Tibial nerve (tissue), 4 donors: ENCODE results near the gene SP140. TPM values are rescaled to one million over a fixed set of nuclear protein-coding genes. Genes with fewer than 3 reads are reported as not detected.

Experiments
- DNase-seq, 2 donors: peaks; one replicate each; pipeline ENCODE4 v3.0.0-alpha.2; 2019; ENCODE audit warnings: low spot score in 2 of 2
- H3K27ac ChIP-seq, 4 donors: fragments of 200-600 bp; sonication (generic) in 3 of 4; one replicate each; pipeline ENCODE4 v1.5.1; 2017 to 2019; ENCODE audit warnings: mild to moderate bottlenecking in 1 of 4
- H3K27me3 ChIP-seq, 2 donors: fragments of 200-600 bp; sonication (generic) in 1 of 2; one replicate each; pipeline versions ENCODE4 v1.5.1 to v1.6.0; 2017 to 2019
- H3K36me3 ChIP-seq, 3 donors: fragments of 200-600 bp; sonication (generic); one replicate each; pipeline ENCODE4 v1.5.1; 2018 to 2019
- H3K4me1 ChIP-seq, 4 donors: fragments of 200-600 bp; sonication (generic) in 3 of 4; one replicate each; pipeline ENCODE4 v1.5.1; 2017 to 2019
- H3K4me3 ChIP-seq, 4 donors: fragments of 200-600 bp; sonication (generic) in 3 of 4; one replicate each; pipeline ENCODE4 v1.5.1; 2017 to 2019; ENCODE audit warnings: mild to moderate bottlenecking in 1 of 4, moderate library complexity in 1 of 4
- H3K9me3 ChIP-seq, 4 donors: fragments of 200-600 bp; sonication (generic) in 3 of 4; one replicate each; pipeline ENCODE4 v1.5.1; 2017 to 2019
- EP300 ChIP-seq, 2 donors: sonication (generic); formaldehyde crosslinking; IDR thresholded peaks; one replicate each; pipeline ENCODE4 v1.6.1; 2017; ENCODE audit warnings: antibody characterized with exemption in 2 of 2, mild to moderate bottlenecking in 1 of 2
- POLR2A ChIP-seq, 2 donors: fragments of 450-650 bp; IDR thresholded peaks; one replicate each; pipeline ENCODE4 v1.6.1; 2017; ENCODE audit warnings: antibody characterized with exemption in 2 of 2, mild to moderate bottlenecking in 2 of 2, moderate library complexity in 2 of 2
- WGBS, 2 donors: methylation state at CpG; one replicate each; pipeline ENCODE4 v1.1.5; 2018; 5-methylcytosine and 5-hydroxymethylcytosine counted together
- total RNA-seq, 4 donors: library from RNA; depleted of rRNA; stranded (reverse); fragments of >200 nt; gene quantifications; one replicate each; pipeline ENCODE4 v1.1.0, GENCODE V29; 2016
- TF ChIP-seq, protein P1 (sequence below), 5 experiments: fragments of 200-600 bp in 3 of 5; fragments of 450-650 bp in 2 of 5; sonication (generic) in 3 of 5; IDR thresholded peaks; one replicate each; pipeline ENCODE4 v1.5.1; 2016 to 2019; ENCODE audit warnings: antibody characterized with exemption in 5 of 5, mild to moderate bottlenecking in 3 of 5, moderate library complexity in 2 of 5

SP140 gene
- total RNA-seq, 4 donors from 2014 or later = 0.63 to 4.5 (median 1.4) TPM

DNA sequence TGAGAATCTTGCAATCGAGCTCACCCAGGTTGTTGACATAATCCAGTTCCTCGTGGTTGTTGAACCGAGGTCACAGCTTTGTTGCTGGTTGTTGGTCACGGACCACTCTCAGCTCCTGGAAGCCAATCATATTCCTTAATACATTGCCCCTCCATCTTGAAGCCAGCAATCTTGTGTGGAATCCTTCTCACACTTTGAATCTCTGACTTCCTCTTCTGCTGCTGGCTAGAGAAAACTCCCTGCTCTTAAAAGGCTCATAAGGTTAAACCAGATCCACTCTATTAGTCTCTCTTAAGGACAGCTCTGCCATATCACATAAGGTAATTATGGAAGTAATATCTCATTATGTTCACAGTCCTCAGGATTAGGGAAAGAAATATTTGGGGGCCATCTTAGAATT is 41.1 kb downstream of the SP140 start:
- DNase-seq = no peak
- no peaks in the 10 kb centered on the region for H3K36me3 ChIP-seq
- H3K27ac ChIP-seq = no peak overlapping the region
- no peaks in the 10 kb centered on the region for H3K9me3 ChIP-seq
- TF ChIP-seq, protein P1, sequence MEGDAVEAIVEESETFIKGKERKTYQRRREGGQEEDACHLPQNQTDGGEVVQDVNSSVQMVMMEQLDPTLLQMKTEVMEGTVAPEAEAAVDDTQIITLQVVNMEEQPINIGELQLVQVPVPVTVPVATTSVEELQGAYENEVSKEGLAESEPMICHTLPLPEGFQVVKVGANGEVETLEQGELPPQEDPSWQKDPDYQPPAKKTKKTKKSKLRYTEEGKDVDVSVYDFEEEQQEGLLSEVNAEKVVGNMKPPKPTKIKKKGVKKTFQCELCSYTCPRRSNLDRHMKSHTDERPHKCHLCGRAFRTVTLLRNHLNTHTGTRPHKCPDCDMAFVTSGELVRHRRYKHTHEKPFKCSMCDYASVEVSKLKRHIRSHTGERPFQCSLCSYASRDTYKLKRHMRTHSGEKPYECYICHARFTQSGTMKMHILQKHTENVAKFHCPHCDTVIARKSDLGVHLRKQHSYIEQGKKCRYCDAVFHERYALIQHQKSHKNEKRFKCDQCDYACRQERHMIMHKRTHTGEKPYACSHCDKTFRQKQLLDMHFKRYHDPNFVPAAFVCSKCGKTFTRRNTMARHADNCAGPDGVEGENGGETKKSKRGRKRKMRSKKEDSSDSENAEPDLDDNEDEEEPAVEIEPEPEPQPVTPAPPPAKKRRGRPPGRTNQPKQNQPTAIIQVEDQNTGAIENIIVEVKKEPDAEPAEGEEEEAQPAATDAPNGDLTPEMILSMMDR (IDR thresholded peaks at IDR 0.05) = no peak
- TF ChIP-seq EP300 (IDR thresholded peaks at IDR 0.05) = no peak
- TF ChIP-seq POLR2A (IDR thresholded peaks at IDR 0.05) = no peak
- H3K27me3 ChIP-seq = no peaks in the 10 kb centered on the region
- no peak overlapping the region for H3K4me3 ChIP-seq
- WGBS, 2 donors = 56 to 62% methylated on average over 4 of the region's 4 CpGs
- peaks cover 0 to 15% (median 7%) of the 10 kb centered on the region in 4 donors for H3K4me1 ChIP-seq

- WGBS, 2 donors = 90 to 91% methylated on average over 1 of the region's 1 CpG
- Histone ChIP-seq H3K4me3 (no peak overlapping the region), H3K27me3 (no peaks in the 10 kb centered on the region), H3K27ac (no peak overlapping the region), H3K9me3 (no peaks in the 10 kb centered on the region), H3K4me1 (peaks cover 0 to 15% (median 7%) of the 10 kb centered on the region in 4 donors), H3K36me3 (no peaks in the 10 kb centered on the region)
- no peak for DNase-seq
- TF ChIP-seq POLR2A (IDR thresholded peaks at IDR 0.05) (no peak), EP300 (IDR thresholded peaks at IDR 0.05) (no peak)
- TF ChIP-seq, protein P1 (IDR thresholded peaks at IDR 0.05) = no peak
Measured at GRCh38 chr2:230267059-230267458, 41.5 kb downstream of the SP140 start.

- Histone ChIP-seq H3K36me3 (no peaks in the 10 kb centered on the region), H3K9me3 (no peaks in the 10 kb centered on the region), H3K27ac (peak overlapping the region in 1 of 4 donors; percentile 36), H3K4me3 (no peak overlapping the region), H3K4me1 (peaks cover 0 to 15% (median 7%) of the 10 kb centered on the region in 4 donors), H3K27me3 (no peaks in the 10 kb centered on the region)
- no peak for TF ChIP-seq POLR2A (IDR thresholded peaks at IDR 0.05)
- 79 to 81% methylated on average over 3 of the region's 3 CpGs for WGBS, 2 donors
- DNase-seq = no peak
Measured at GRCh38 chr2:230267556-230267955, 42.0 kb downstream of the SP140 start.

GRCh38 chr2:230268606-230269243 is 43.2 kb downstream of the SP140 start:
- Histone ChIP-seq H3K27me3 (no peaks in the 10 kb centered on the region), H3K27ac (peak overlapping the region in 2 of 4 donors; percentile 10 to 58), H3K4me1 (peaks cover 0 to 15% (median 7%) of the 10 kb centered on the region in 4 donors), H3K36me3 (no peaks in the 10 kb centered on the region), H3K9me3 (no peaks in the 10 kb centered on the region), H3K4me3 (no peak overlapping the region)
- peak in 1 of 2 donors; percentile 8 for DNase-seq
- no peak for TF ChIP-seq EP300 (IDR thresholded peaks at IDR 0.05)
- no peak for TF ChIP-seq POLR2A (IDR thresholded peaks at IDR 0.05)
- TF ChIP-seq, protein P1 (IDR thresholded peaks at IDR 0.05) = no peak
- 28 to 30% methylated on average over 3 of the region's 3 CpGs for WGBS, 2 donors

DNA sequence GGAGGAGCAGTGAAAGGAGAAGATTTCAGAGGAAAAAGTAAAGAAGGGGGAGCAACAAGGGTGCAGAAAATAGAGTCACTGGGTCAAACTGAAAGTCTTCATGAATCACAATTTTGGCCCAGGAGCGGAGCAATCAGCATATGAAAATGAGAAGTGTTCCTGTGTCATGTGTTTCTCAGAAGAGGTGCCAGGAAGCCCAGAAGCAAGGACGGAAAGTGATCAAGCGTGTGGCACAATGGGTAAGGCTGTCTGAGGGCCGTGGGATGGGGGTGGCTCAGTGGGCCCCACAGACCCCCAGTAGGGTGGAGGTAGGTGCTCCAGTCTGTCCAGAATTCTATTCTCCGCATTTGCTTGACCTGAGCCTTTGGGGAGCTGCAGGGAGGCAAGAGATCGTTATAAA is 44.2 kb downstream of the SP140 start:
- 86 to 88% methylated on average over 6 of the region's 6 CpGs for WGBS, 2 donors
- Histone ChIP-seq H3K4me1 (peaks cover 0 to 15% (median 7%) of the 10 kb centered on the region in 4 donors), H3K9me3 (no peaks in the 10 kb centered on the region), H3K4me3 (no peak overlapping the region), H3K36me3 (no peaks in the 10 kb centered on the region), H3K27ac (peak overlapping the region in 1 of 4 donors; percentile 58), H3K27me3 (no peaks in the 10 kb centered on the region)
- no peak for TF ChIP-seq EP300 (IDR thresholded peaks at IDR 0.05)
- no peak for TF ChIP-seq POLR2A (IDR thresholded peaks at IDR 0.05)
- TF ChIP-seq, protein P1 (IDR thresholded peaks at IDR 0.05) = no peak
- no peak for DNase-seq
